ENCODE results near the gene ATP8B3. TPM values are rescaled to one million over a fixed set of nuclear protein-coding genes. Genes with fewer than 3 reads are reported as not detected.

ATP8B3 gene
- total and polyA plus RNA-seq, 10 of the 15 experiments (the other 5 are each of a cell fraction or from before 2014, with no cell fraction given) = 0.13 to 1.7 (median 0.52) TPM

DNA sequence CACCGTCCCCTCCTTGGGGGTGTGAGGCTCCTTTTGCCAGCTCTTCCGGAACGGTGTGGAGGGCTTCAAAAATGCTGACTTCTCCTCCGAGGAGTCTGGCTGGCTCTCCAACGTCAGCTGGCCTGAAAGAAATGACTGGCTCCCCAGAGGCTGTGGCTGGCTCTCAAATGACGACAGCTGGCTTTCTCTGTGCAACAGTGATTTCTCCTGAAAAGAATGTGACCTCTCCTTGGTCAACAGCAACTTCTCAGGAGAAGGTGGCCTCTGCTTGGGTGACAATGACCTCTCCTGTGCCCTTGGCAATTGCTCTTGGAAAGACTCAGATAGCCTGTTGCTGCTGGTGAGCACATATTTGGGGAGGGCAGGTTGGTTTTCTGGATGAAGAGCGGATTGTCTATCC is 29.6 kb downstream of the ATP8B3 start:
- 45% methylated on average over 7 of the region's 7 CpGs for WGBS (ENCODE audit: insufficient coverage, insufficient replicate concordance, low lambda C conversion rate, missing lambda C conversion rate)
- no peak for FAIRE-seq
- no peak for DNase-seq (ENCODE audit: low read depth, low spot score)
- Histone ChIP-seq H3K36me3 (ENCODE audit: control insufficient read depth in 2 of 2, insufficient read depth in 2 of 2, low read length in 1 of 2) (no peaks in the 10 kb centered on the region), H4K20me1 (ENCODE audit: control insufficient read depth, insufficient read depth) (no peaks in the 10 kb centered on the region), H3K9ac (ENCODE audit: control insufficient read depth, insufficient read depth, low read length) (no peak overlapping the region), H3K79me2 (ENCODE audit: control insufficient read depth, insufficient read depth, low read length) (no peaks in the 10 kb centered on the region), H3K27ac (ENCODE audit: control insufficient read depth, insufficient read depth) (no peak overlapping the region), H3K4me3 (no peak overlapping the region), H2AFZ (ENCODE audit: control insufficient read depth, low read depth, low read length) (no peak overlapping the region), H3K9me3 (replicated peaks; ENCODE audit: control insufficient read depth, insufficient read depth, low read length) (no peaks in the 10 kb centered on the region; the same call in 2 of the 3 replicates), H3K4me1 (ENCODE audit: control insufficient read depth, insufficient read depth, low read length) (no peaks in the 10 kb centered on the region), H3K27me3 (replicated peaks in 1 of 2; ENCODE audit: control insufficient read depth in 2 of 2, insufficient read depth in 2 of 2, low read length in 1 of 2) (peaks cover 0 to 2% of the 10 kb centered on the region in 2 experiments; a peak in 3 of 4 replicates), H3K4me2 (ENCODE audit: control insufficient read depth, insufficient read depth) (no peak overlapping the region)
- SMC1A ChIA-PET (ENCODE audit: uncharacterized antibody, unreplicated experiment) = no interaction called here
- no TSS peak for BruUV-seq (replicated peaks)
- RAD21 ChIA-PET (ENCODE audit: unreplicated experiment) = no interaction called here
- intact Hi-C loops (cut with micrococcal nuclease; ENCODE audit: unreplicated experiment) (no loop called here), in situ Hi-C loops (cut with MboI) (no loop called here)
- CTCF ChIA-PET = interaction anchor here (0.6 to 3.2 kb wide), 6 partner anchors 11 to 110 kb away, joined by 3 to 22 read pairs (median 5); no protein-coding TSS in a partner anchor
- TF ChIP-seq CHD4 (IDR thresholded peaks at IDR 0.05) (no peak), RAD21 (IDR thresholded peaks at IDR 0.05; ENCODE audit: insufficient read depth, low read depth, low read length) (no peak), EZH2 (IDR thresholded peaks at IDR 0.05; ENCODE audit: borderline replicate concordance, control insufficient read depth, low read depth, low read length) (no peak), HDAC6 (IDR thresholded peaks at IDR 0.05; ENCODE audit: unreplicated experiment) (no peak), NFIC (IDR thresholded peaks at IDR 0.05; ENCODE audit: low read depth, low read length) (no peak), CBFB (IDR thresholded peaks at IDR 0.05; ENCODE audit: low read depth) (no peak), RBBP5 (conservative IDR thresholded peaks at IDR 0.05) (no peak), IKZF2 (IDR thresholded peaks at IDR 0.05) (no peak), HDGF (IDR thresholded peaks at IDR 0.05) (no peak), NR2C2 (IDR thresholded peaks at IDR 0.05; ENCODE audit: borderline replicate concordance, control insufficient read depth, insufficient read length, low read depth) (no peak), ZBTB33 (IDR thresholded peaks at IDR 0.05) (no peak), PAX8 (IDR thresholded peaks at IDR 0.05) (no peak), SIN3A (IDR thresholded peaks at IDR 0.05; ENCODE audit: low read depth, low read length) (no peak), ZNF217 (IDR thresholded peaks at IDR 0.05) (no peak), SRF (IDR thresholded peaks at IDR 0.05; ENCODE audit: low read depth in 2 of 2, low read length in 2 of 2) (no peak), KDM1A (IDR thresholded peaks at IDR 0.05; ENCODE audit: borderline replicate concordance) (no peak)
- TF ChIP-seq, protein P1, sequence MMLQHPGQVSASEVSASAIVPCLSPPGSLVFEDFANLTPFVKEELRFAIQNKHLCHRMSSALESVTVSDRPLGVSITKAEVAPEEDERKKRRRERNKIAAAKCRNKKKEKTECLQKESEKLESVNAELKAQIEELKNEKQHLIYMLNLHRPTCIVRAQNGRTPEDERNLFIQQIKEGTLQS (IDR thresholded peaks at IDR 0.05; ENCODE audit: borderline replicate concordance, extremely low read depth, low read depth, low read length) = no peak
- TF ChIP-seq, protein P2, sequence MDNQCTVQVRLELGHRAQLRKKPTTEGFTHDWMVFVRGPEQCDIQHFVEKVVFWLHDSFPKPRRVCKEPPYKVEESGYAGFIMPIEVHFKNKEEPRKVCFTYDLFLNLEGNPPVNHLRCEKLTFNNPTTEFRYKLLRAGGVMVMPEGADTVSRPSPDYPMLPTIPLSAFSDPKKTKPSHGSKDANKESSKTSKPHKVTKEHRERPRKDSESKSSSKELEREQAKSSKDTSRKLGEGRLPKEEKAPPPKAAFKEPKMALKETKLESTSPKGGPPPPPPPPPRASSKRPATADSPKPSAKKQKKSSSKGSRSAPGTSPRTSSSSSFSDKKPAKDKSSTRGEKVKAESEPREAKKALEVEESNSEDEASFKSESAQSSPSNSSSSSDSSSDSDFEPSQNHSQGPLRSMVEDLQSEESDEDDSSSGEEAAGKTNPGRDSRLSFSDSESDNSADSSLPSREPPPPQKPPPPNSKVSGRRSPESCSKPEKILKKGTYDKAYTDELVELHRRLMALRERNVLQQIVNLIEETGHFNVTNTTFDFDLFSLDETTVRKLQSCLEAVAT (IDR thresholded peaks at IDR 0.05) = no peak
- POLR2A ChIA-PET = no interaction called here
- ATAC-seq = no peak

Data from GM12878 (cell line).